Effector CD4-positive, alpha-beta T cell (primary cell): ENCODE measurements around the gene CD58.
A peak's percentile ranks its signal among the peaks of the same experiment; 100 is the strongest.
"Not testable (repeated sequence)": the region's sequence is repeated elsewhere in the genome, so short reads cannot be mapped to it uniquely, and the experiment has no call there.

Experiments
- DNase-seq: peaks from one replicate; pipeline ENCODE4 v3.0.0-alpha.2; 2020

Gene CD58

DNA sequence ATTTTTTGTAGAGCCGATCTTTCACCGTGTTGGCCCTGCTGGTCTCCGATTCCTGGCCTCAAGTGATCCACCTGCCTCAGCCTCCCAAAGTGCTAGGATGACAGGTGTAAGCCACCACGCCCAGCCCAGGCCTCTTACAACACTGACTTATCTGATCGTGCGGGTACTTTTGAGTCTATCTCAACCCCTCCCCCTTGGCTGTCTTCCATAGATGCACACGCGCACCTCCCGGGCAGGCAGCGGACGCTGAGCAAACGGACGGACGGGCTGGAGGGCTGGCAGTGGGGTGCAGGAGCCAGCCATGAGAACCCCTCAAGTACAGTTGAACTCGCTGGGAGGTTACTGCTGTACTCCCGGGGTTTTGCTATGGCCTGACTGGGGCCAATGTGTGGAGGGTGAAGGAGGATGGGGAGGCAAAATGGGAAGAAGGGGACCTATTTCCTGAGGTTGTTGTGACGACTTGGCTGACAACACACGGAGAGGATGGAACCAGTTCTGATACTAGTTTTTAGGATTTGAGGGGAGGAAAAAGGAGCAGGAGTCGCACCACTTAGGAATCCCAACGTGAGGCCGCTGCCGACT lies 959 bp downstream of the CD58 start:
- peak; percentile 23 for DNase-seq

DNA sequence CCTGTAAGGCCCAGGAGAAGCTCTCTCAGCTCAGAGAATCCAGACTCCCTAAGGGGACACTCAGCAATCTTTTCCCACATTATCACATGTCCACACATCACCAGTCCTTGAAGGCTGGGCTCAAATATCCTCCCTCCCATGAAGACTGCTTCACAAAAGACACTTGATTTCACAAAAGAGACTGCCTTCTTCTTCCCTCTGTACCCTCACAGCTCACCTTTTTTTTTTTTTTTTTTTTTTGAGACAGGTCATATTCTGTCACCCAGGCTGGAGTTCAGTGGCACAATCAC lies 1.5 kb downstream of the CD58 start:
- no peak for DNase-seq

DNA sequence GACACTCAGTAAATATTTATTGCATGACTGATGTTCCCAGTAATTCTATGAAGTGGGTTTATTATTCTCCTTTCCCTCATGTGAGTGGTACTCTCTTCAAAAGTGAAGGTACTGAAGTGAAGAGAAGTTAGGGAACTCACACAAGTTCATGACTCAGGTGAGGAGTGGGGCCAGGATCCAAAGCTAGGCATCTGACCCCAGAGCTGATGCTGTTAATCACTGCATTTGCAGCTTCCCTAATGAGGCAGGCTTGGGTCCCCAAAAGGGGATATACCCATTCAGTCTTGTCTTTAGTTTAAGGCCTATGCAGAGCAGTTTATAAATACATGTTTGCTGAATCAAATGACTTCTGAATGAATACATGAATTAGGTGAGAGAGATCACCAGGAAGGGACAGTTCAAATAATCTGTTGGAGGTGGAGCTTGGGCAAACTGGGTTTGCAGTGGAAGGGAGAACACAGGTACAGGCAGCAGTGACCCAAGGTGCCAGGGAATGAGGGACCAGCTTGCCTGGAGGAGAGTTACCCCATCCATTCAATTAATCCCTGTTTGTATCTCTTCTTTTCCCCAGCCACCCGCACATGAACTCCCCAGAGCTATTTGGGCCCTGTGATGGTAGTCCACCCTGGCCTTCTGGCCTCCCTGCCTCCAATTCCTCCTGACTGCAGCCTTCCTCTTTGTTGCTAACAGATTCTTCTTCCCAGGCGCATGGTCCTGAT lies 2.0 kb downstream of the CD58 start:
- DNase-seq = no peak

DNA sequence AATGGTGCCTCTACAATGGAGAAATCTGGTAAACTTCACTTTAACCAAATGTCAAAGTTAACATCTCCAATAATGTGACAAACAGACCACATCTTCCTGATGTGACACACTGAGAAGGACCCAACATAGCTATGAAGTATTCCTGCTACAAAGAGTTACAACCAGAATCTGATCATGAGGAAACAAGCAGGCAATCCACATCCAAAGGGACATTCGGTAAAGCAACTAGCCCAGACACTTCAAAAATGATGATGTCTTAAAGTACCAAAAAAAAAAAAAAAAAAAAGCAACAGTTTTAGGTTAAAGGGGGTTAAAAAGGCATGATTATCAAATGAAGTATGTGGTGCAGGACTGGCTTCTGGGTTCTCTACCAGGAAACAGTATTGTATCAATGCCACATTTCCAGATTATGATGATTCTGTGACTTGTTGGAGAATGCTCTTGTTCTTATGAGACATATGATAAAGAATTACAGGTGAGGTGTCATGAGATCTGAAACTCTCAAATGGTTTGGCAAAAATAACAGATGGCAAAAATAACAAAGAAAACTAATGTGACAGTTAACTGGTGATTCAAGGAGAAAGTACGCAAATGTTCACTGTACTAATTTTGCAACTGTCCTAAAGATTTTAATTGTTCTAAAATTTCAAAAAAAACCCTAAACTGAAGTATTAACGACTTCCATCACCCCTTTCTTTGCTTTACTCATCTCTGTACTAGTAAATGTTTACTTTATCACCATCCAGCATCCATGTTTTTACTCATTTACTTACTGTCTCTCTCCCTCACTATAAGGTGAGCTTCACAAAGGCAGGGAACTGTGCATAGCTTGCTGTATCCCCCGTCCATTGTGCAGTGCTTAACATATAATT lies 2.8 kb downstream of the CD58 start:
- no peak for DNase-seq

DNA sequence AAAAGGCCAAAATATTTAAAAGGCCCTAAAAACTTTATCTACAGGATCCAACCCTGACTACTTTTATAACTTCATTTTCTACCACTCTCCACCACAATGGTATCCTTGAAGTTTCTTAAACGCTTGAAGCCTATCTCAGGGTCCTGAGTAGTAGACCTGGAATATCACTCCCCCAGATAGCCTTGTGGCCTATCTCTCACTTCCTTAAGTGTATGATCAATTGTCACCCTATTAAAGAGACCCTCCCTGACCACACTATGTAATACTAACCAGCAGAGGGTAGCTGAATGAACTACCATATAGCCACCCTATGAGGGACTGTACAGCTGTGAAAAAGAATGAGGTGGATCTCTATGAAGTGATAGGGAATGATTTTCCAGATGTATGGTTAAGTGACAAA lies 5.6 kb downstream of the CD58 start:
- DNase-seq = no peak

DNA sequence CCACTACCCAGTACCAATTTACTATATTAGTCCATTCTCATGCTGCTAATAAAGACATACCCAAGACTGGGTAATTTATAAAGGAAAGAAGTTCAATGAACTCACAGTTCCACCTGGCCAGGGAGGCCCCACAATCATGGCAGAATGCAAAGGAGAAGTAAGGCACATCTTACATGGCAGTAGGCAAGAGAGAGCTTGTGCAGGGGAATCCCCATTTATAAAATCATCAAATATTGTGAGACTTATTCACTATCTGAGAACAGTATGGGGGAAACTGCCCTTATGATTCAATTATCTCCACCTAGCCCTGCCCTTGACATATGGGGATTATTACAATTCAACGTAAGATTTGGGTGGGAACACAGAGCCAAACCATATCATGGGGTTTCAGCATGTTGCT lies 6.4 kb downstream of the CD58 start:
- DNase-seq = no peak

DNA sequence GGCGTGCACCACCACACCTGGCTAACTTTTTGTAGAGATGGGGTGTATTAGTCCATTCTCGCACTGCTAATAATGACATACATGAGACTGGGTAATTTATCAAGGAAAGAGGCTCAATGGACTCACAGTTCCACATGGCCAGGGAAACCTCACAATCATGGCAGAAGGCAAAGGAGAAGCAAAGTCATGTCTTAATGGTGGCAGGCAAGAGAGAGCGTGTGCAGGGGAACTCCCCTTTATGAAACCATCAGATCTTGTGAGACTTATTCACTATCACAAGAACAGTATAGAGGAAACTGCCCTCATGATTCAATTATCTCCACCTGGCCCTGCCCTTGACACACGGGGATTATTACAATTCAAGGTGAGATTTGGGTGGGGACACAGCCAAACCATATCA lies 8.4 kb downstream of the CD58 start:
- not testable (repeated sequence) for DNase-seq

DNA sequence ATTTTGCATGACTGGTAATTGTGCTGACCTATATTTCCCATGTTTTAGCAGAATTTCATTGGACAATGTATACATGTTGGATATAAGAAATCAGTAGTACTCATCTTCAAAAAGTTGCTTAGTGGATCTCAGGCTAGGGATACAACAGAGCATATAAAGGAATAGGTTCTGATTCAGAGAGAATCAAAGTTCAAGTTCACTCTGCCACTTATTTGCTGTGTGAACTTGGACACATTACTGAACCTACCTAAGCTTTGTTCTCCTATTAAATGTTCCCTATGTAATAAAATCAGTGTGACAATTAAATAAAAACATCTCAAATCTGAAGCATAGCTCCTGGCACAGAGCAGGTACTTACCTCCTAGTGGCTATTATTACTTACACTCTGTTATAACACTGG lies 9.3 kb downstream of the CD58 start:
- DNase-seq = no peak

DNA sequence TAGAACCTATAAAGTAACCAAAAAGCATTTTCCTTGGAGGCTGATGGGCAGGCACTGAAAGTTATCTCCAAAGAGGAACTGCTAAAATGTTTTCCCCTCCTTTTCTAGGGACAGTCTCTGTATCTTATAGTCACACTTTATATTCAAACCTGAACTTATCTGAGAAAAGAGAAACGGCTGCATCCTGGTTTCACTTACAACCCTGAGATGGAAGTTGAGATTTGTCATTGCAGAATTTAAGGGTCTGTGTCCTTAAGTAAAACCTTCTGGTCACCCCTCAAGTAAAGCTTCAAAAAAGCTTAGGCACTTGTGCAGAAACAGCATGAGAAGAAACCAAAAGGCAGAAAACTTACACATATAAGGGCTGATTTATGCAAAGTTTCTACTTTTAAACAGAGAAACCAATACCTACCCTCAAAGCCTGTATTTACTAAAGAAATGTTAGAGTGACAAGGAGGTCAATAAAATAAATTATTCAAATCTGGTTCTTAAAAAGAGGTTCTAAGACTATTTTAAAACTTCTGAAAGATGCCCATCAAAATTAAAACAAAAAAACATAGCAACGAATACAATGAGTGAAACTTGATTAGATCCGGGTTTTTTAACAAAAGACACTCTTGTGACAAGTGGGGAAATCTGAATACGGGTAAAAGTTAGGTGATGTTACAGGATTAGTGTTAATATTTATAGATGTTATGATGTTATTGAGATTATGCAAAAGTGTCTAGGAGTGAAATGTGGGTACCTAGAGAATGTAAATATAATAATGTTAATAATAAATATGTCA lies 9.9 kb downstream of the CD58 start:
- DNase-seq = no peak

DNA sequence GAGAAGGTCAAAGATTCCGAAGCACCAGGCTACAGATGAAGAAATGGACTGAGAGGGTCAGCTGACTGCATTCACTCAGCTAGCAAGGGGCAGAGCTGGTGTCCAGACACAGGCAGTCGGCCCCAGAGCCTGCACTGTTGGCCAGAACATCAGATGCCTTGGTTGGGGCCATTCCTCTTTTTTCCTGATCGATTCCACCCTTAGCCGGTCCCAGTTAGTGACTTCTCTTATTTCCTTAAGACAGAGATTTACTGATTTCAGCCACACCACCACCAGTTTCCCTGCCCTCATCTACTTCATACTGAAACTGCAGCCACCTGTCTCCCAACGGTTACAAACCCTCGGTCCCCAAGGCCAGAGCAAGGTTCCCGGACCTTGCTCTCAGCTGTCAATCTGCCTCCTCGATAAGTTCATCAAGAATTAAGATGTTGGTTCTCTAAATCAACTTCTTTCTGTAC lies 11.5 kb downstream of the CD58 start:
- DNase-seq = no peak

DNA sequence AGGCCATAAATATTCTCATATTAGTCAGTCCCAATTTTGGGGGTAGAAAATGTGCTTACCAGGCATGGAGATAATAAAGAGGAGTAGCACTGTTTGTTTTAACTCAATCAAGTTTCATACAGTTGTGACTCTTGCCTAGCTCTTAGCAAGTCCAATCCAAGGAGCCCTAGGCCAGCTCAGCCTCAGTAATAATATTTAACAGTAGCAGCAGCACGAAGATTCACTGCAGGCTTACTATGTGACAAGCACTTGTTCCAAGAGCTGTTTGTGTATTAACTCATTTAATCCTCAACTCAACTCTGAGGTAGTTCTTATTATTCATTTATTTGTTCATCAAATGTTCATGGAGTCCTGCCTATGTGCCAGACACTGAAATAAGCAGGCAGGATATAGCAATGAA lies 12.3 kb downstream of the CD58 start:
- no peak for DNase-seq

DNA sequence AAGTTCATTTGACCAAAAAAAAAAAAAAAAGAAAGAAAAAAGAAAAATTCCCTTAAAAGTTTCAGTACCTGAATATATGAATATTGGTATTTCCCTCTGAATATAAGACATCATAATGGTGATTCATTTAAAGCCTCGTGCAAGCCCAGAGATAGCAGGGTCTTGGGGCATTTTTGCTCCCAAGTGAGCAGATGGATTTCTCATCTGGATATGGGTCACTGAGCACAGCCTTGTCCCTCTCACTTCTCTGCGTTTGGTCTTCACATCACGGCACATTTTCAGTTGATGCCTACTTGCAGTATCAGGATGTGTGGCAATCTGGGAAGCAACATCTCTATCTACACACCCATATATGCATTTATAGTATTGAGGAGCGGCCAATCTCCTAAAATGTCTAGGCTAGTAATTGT lies 12.7 kb downstream of the CD58 start:
- DNase-seq = no peak

DNA sequence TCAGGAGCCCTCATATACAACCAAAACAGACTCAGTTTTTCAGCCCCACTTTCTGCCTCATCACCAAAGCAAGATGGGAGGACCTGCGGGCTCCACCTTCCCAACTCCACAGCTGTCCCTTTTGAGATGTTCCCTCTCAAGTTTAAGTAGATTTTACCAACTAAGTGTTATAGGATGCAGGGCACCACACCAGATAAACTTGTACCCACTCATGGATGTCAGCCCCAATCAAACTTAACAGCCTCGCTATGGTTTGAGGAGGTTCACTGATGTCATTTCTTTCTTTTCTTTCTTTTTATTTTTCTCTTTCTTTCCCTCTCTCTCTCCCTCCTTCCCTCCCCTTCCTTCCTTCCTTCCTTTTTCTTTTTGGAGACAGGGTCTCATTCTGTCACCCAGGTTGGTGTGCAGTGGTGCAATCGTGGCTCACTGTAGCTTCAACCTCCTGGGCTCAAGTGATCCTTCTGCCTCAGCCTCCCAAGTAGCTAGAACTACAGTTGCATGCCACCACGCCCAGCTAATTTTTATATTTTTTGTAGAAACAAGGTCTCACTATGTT lies 13.4 kb downstream of the CD58 start:
- DNase-seq = no peak

DNA sequence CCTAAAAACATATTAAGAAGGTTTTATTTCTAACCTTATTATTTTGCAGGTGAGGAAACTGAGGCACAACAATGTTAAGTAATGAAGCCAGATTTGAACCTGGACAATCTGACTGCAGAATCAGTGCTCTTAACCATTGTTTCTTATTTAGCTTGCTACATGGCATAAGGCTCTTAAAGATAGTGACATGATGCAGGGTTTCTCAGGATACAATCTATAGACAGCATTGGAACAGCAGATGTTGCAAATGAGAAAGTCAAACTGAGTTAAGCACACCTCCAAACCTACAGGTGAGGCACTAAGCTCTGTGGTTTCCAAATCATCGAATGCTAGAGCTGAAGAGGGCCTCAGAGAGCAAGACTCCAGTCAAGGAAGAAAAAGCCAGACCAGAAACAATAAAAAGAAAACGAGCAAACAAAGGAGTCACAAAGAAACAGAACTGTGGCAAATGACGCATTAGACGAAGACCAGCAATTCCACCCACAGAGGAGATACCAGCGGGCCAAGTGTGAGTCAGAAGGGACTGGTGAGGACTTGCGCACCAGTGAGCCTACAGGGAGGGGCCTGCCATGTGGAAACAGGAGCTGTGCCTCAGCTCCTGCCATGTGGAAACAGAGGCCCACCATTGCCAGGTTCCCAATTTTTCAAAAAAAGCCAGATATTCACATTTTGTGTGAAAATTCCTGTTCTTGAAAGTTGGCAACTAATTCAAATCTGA lies 14.4 kb downstream of the CD58 start:
- DNase-seq = peak; percentile 60

DNA sequence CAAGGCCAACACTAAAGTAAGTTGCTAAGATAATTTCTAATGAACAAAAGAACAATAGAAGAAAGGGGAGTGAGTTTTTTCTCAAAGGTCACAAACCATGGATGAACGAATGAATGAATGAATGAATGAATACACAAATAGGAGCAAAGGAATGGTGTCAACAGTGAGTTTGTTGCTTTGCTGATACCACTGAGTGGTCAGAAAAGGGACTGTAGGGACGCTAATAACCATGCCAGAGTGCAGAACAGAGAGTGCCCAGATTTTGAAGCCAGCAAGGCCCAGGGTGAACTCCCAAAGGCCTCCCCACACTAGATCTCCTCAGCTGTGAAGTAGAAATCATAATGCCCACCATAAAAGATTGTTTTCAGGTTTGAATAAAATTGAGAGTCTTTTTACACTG lies 15.9 kb downstream of the CD58 start:
- no peak for DNase-seq

DNA sequence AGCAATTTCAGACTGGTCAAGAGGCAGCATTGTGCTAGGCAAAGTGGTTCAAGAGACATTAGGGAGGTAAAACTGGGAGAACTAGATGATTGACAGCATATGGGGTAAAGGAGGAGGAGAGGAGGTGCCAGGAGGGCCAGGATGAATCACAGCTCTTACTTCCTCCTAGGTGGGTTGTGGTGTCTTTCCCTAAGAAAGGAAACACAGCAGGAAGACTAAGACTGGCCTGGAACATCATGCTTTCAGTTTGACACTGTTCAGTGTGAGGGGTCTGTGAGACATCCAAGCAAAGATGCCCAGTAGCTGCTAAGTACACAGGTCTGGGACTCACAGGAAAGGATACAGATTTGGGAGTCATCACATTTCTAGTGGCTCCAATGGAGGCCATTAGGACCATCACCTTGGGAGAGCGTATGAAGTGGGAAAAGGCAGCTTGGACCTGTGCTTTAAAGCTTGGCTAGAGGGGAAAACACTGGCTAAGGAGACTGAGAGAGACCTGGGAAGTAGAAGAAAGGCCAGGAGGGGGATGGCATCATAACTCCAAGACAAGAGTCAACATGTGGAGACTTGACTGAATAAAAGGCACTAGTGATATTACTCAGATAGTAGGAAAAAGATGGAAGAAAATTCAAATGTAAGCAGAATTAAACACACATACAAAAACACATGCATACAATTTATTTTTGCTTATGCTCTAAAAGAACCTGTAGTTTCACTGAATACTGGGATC lies 17.3 kb downstream of the CD58 start:
- no peak for DNase-seq

DNA sequence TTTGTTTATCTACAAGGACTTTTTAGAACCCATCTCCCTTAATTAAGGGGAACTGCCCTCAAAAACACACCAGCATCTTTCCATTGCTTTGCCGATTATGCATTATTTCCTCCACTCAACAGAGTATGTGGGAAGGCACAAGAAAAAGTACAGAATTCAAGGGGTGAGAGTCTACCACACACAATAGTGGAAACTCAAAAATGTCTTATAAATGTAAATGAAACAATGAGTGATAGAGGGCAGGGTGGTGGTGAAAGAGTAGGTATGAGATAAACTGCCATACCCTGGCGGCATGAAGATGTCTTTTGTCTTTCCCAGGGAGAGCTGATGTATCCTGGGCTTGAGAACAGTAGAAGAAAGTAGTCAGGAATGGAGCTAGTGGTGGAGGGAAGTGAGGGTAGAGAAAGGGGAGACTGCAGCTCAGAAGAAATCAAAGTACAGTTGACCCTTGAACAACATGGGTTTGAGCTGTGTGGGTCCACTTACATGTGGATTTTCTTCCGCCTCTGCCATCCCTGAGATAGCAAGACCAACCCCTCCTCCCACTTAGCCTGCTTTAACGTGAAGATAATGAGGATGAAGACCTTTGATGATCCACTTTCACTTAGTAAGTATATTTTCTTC lies 24.4 kb downstream of the CD58 start:
- DNase-seq = no peak

DNA sequence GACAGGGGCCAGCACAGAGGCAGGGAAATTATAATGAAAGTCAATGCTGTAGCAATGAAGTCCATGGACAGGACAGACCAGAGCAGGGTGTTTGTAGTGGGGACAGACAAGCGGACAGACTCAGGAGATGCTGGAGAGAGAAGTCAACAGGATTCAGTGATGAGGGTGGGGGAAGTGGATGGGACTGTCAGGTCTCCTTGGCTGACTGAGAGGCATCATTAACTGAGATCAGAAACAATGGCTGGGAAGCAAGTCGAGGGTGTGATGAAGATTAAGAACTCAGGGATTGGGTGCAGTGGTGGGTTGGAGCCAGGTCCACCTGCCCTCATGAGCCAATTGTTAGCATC lies 25.5 kb downstream of the CD58 start:
- DNase-seq = no peak

DNA sequence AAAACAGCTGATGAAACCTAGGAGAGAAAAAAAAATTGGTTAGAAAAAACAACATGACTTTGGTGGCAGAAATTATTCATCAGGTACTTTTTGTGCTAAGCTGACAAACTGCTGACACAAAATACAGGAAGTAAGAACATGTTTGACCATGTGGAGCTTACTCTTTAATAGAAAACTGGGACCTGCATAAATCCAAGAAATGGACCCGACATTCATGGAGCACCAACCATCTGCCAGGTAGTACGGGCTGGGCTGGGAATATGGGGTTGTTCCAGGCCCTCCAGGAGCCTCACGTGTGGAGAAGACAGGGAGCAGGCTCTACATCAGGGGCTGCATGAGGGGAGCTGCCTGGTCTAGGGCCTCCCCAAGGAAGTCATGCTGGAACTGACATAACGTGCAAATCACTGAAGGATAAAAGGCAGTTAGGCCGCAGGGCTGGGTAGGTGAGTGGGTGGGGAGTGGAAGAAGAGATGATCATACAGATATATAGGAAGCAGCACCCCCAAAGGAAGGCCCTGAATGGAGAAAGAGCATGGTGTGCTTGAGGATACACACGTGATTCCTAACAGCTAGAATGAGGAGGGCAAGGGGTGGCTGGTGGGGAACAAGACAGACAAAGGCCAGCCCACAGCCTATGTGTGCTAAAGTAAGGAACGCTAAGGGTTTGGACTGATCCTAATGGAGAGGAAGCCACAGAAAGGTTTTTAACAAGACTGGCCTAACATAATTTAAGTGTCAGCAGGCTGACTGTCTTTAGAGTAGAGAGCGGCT lies 26.1 kb downstream of the CD58 start:
- no peak for DNase-seq

DNA sequence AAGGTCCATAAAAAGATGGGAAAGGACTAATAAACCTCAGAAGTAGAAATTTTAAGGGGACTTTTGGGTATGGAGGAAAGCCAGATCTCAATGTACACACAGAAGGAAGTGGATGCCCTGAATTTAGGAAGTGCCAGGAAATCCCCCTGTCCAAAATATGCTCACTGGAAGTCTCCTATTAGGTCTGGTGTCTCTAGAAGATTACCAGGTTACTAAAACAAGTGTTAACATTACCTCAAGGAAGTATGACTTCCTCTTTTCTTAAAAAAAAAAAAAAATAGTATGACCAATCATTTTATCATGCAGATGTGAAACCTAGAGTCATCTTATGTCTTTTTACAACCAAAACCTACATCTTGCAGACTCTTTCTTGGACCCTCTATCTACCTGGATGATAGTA lies 30.7 kb downstream of the CD58 start:
- DNase-seq = no peak
